Activated T-helper 17 cell treated with anti-CD3 and anti-CD28 coated beads, Interleukin-2, amount 50 U/mL, for 72 hours (primary cell): ENCODE results near the gene CST3. TPM values are rescaled to one million over a fixed set of nuclear protein-coding genes. Genes with fewer than 3 reads are reported as not detected.
"Not testable (repeated sequence)": the region's sequence is repeated elsewhere in the genome, so short reads cannot be mapped to it uniquely, and the experiment has no call there.

ENCODE experiments used
- ATAC-seq: fragments of 150-1000 bp; cut with Tn5 transposase; replicated peaks from 2 replicates; pipeline ENCODE4 v1.10.0; 2021; ENCODE audit warnings: mild to moderate bottlenecking, moderate library complexity
- H3K27ac Mint-ChIP-seq: one replicate; pipeline ENCODE4 v1.8.0; 2022; ENCODE audit warnings: mixed read lengths
- H3K27me3 Mint-ChIP-seq: one replicate; pipeline ENCODE4 v1.8.0; 2022; ENCODE audit warnings: mixed read lengths
- H3K36me3 Mint-ChIP-seq: one replicate; pipeline ENCODE4 v1.8.0; 2022; ENCODE audit warnings: low read depth, mild to moderate bottlenecking, mixed read lengths
- H3K4me1 Mint-ChIP-seq: one replicate; pipeline ENCODE4 v1.8.0; 2022; ENCODE audit warnings: mixed read lengths
- H3K4me3 Mint-ChIP-seq: one replicate; pipeline ENCODE4 v1.8.0; 2022; ENCODE audit warnings: mild to moderate bottlenecking, mixed read lengths
- H3K9me3 Mint-ChIP-seq: one replicate; pipeline ENCODE4 v1.8.0; 2022; ENCODE audit warnings: mixed read lengths
- total RNA-seq, 2 donors: library from RNA; stranded (reverse); gene quantifications; one replicate each; pipeline ENCODE4 v1.2.3, GENCODE V29; 2022

CST3 gene
- total RNA-seq, 2 donors from 2014 or later = not detected

DNA sequence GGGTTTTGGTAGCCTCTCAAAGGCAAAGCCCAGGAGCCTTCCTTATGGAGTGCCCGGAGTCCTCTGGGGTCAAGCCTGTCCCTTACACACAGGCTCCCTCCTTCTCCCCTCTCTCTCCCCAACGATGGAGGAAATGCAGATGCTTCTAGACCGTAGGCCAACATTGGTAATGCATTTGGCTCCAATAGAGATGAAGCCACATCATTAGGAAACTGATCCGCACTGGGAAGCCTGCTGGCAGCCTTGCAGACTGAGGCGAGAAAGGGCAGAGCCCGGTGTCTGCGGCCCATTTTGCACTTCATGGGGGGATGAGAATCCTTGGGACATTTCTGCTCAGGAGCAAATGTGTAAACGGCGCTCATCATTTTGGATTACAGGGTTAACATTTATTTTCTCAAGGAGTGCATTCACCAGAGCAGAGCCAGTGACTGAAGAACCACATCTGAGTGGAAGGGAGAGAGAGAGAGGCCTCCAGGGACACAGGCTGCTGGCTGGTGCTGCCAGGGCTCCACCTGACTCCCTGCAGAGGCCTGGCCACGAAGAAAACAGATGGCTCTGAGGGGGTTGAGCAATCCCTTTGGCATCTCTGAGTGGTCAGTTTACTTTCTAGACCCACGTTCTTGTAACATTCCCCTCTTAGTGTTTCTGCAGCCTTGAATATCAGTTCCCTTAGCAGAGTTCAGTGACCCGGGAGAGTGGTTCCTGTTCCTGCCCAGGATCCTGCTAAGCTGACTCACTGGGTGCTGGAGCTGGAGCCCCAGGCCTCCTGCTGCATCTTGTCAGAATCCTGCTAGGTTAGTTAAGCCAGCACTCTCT, 4.4 kb upstream of the CST3 start:
- no peak for ATAC-seq
- Mint-ChIP-seq H3K27ac (no peak overlapping the region), H3K27me3 (peaks cover 18% of the 10 kb centered on the region), H3K36me3 (no peaks in the 10 kb centered on the region), H3K9me3 (peaks cover 4% of the 10 kb centered on the region), H3K4me1 (no peaks in the 10 kb centered on the region), H3K4me3 (no peak overlapping the region)

DNA sequence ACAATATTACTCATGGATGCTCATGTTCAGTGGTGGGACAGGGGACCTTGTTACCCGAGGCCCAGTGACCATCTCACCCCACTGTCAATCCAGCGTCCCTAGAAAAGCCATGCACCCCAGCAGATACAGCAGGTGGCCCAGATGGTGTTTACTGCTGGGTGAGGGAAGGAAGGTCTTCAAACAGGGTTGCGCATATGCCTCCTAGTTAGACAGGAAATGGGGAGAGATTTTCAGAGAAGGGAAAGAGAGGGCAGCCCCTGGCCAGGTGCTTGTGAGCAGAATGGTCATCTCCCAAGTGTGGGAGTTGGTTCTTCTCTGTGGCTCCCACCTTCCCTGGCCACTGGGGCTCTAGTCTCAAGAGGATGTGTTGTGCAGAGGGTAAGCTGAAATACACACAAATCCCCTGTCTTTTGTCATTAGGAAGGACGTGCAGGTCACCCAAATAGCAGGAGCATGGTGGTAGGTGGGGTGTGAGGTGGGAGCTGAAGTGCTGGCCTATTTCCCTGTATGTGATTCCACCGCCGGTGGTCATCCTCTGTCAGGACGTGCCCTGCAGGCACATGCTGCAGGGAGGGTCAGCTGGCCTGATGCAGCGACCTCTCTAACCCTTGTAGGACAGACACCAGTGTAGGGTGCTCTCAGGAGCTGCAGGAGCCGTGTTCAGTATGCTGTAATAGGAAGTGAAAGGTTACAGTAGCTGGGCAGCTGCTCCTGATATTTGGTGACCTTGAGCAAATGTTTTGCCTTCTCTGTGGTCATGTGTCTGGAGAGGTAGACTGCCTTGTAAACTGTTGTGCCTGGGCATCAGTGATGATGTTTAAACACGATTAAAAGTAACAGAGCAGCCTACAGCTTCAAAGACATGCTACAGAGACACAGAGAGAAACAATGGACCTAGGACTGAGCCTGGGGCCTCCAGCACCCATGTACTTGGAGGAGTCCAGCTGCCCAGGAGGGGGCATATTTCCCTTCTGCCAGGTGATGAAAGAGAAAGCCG, 3.2 kb upstream of the CST3 start:
- no peak for ATAC-seq
- Mint-ChIP-seq H3K27ac (no peak overlapping the region), H3K36me3 (no peaks in the 10 kb centered on the region), H3K27me3 (peaks cover 24% of the 10 kb centered on the region), H3K9me3 (peaks cover 4% of the 10 kb centered on the region), H3K4me3 (no peak overlapping the region), H3K4me1 (no peaks in the 10 kb centered on the region)

DNA sequence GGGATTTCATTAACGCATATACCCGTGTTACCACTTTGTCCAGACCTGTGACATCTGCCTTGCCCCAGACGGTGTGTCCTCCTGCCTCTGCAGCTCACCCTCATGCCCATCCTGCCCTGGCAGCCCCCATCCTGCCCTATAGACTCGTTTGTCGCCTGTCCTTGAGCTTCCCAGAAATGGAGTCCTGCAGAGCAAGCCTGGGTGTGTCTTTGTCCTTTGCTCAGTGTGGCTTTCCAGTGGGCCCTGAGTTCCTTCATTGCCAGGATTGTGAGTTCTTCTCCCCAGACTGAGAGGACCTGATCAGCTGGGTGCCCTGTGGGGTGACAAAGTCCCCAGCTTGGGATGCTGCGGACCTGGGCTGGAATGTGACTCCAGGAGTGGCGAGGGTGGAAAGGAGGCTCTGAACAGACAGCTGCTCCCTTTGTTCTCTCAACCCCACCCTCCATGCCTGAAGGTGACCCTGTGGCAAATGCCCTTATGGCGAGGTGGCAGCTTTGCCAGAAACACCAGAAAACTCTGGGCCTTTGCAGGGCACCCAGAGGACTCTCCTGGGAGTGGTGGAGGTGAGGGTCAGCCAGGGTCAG, 2.4 kb upstream of the CST3 start:
- H3K4me3 Mint-ChIP-seq = no peak overlapping the region
- no peak overlapping the region for H3K27ac Mint-ChIP-seq
- H3K27me3 Mint-ChIP-seq = peaks cover 19% of the 10 kb centered on the region
- H3K9me3 Mint-ChIP-seq = no peaks in the 10 kb centered on the region
- H3K4me1 Mint-ChIP-seq = no peaks in the 10 kb centered on the region
- no peaks in the 10 kb centered on the region for H3K36me3 Mint-ChIP-seq
- ATAC-seq = no peak

DNA sequence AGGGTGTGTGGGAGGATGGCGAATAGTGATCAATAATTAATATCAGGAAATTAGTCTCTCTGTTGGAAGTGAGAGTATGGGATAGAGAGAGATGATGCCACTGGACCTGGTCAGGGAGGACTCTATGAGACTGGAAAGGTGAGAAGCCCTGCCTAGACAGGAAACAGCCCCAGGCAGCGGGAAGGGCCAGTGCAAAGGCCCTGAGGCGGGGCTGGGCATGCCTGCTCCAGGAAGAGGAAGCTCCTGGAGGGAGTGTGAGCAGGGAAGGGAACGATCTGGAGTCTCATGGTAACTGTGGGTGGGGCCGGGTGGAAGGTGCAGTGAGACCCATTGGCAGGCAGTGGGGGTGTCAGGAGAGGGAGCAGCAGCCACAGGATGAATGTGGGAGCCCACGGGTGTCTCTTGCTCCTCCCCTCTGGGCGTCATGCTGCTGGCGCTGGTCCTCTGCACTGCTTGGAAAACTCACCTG, 1.8 kb upstream of the CST3 start:
- Mint-ChIP-seq H3K9me3 (no peaks in the 10 kb centered on the region), H3K36me3 (no peaks in the 10 kb centered on the region), H3K4me3 (no peak overlapping the region), H3K27me3 (peaks cover 25% of the 10 kb centered on the region), H3K4me1 (no peaks in the 10 kb centered on the region), H3K27ac (no peak overlapping the region)
- ATAC-seq = no peak

DNA sequence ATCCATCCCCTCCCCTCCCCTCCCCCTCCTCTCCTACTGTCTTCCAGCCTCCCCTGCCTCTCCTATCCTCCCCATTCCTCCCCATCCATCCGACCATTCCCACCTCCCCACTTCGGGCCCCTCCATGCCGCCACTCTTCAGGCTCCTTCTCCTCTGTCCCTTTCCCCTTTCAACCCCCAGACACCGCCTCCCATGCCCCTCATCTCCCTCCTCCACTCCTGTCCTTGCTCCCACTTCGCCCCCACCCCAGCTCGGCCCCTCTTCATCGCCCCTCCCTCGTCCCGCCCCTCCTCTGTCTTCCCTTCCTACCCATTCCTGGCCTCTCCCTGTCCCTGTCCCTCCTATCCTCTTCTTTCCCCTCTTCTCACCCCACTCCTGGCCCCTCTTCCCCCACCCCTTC, 554 bp upstream of the CST3 start:
- Mint-ChIP-seq H3K27ac (no peak overlapping the region), H3K4me3 (no peak overlapping the region), H3K9me3 (no peaks in the 10 kb centered on the region), H3K27me3 (peaks cover 29% of the 10 kb centered on the region), H3K4me1 (no peaks in the 10 kb centered on the region), H3K36me3 (no peaks in the 10 kb centered on the region)
- no peak for ATAC-seq

DNA sequence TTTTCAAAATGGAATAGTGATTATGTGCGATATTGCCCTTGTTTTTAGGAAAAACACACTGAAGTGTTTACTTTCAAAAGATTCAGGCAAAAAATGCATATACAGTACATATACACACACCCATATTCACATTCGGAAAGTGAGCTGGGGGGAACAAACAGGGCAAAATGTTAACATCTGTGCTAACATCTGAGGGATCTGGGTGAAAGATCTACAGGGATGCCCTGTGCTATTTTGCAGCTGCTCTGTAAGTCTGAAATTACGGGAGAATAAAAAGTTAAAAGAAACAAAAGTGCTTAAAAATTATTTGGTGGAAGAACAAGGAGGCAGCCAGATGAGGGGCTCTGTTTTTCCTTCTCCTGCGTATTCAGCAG, 860 bp downstream of the CST3 start:
- Mint-ChIP-seq H3K27me3 (peaks cover 30% of the 10 kb centered on the region), H3K36me3 (no peaks in the 10 kb centered on the region), H3K4me1 (no peaks in the 10 kb centered on the region), H3K27ac (no peak overlapping the region), H3K9me3 (no peaks in the 10 kb centered on the region), H3K4me3 (no peak overlapping the region)
- ATAC-seq = no peak

DNA sequence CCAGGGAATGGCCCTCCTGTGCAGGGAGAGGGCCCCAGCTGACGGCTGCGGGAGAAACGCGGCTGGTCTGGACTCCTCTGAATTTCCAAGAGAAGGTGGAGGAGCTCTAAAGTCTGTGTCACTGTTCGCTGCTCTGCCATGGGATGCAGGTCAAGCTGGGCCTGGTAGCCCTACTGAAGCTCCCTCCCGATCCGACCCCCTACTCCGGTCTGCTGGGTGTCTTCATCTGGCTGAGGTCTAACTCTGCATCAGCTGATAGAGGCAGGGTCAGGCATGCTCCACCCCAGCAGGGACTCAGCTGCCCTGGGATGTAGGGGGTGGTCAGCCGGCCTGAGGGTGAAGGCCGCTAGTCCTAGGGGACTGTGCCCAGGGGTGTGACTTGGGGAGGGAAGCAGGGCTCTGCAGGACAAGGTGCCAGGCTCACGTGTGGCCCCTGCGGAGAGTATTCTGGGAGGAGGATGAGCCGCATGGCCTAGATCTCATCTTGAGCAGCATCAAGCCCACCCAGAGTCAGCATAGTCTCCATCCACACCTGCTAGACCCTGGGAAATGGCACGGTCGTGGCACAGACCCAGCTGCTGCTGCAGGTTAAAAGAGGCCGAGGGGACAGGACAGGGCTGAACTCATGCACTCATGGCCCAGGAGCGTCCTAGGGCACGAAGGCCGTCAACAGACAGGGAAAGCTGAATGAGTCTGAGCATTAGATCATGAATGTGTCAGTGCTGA, 1.4 kb downstream of the CST3 start:
- no peak for ATAC-seq
- peaks cover 30% of the 10 kb centered on the region for H3K27me3 Mint-ChIP-seq
- H3K36me3 Mint-ChIP-seq = no peaks in the 10 kb centered on the region
- H3K9me3 Mint-ChIP-seq = no peaks in the 10 kb centered on the region
- no peak overlapping the region for H3K4me3 Mint-ChIP-seq
- no peak overlapping the region for H3K27ac Mint-ChIP-seq
- H3K4me1 Mint-ChIP-seq = no peaks in the 10 kb centered on the region

DNA sequence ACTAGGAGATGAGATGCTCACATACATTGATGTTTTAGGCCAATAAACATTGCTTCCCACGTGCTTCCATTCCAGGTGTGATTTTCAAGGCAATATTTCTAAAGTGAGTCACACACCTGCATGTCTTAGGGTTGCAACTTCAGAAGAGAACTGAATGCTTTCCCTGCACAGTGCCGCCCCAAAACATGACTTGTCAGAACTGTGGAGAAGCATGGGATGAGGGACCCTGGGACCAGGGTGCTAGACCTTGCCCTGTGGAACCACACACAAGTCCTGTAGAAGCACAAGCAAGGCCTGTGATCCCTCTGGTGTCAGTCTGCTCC, 2.0 kb downstream of the CST3 start:
- not testable (repeated sequence) for H3K36me3 Mint-ChIP-seq, H3K27ac Mint-ChIP-seq, ATAC-seq, H3K9me3 Mint-ChIP-seq, H3K4me3 Mint-ChIP-seq, H3K4me1 Mint-ChIP-seq
- peaks cover 28% of the 10 kb centered on the region for H3K27me3 Mint-ChIP-seq

DNA sequence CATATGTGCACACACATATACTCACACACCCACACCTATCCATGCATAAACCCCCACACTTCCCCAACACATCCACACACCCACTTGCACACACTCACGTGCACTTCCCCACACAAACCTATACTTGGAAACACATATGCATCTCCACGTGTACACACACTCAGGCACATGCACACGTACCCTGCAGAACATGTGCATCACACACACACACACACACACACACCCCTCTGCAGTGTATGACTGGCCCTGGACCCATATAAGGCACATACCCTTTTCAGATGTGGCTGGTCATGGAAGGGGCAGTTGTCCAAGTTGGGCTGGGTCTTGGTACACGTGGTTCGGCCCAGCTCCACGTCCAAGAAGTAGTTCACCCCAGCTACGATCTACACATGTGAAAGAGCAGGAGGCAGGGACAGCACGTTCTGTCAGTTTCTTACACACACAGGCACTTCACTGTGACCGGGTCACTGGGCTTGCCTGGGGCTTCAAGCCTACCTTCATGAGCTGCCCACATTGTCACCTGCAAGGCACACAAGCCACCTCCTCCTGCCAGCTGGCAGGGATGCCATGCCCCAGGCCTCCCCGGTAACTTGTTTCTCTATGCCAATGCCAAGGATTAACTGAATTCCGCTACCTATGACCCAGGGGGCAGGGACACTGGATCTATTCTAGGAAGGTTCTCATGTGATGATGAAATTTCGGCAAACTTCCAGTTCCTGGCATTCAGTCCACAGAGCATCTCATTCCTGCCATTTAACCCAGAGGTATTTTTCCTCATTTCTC, 2.6 kb downstream of the CST3 start:
- Mint-ChIP-seq H3K4me3 (no peak overlapping the region), H3K27me3 (peaks cover 25% of the 10 kb centered on the region), H3K27ac (no peak overlapping the region), H3K9me3 (no peaks in the 10 kb centered on the region), H3K36me3 (no peaks in the 10 kb centered on the region), H3K4me1 (no peaks in the 10 kb centered on the region)
- no peak for ATAC-seq

DNA sequence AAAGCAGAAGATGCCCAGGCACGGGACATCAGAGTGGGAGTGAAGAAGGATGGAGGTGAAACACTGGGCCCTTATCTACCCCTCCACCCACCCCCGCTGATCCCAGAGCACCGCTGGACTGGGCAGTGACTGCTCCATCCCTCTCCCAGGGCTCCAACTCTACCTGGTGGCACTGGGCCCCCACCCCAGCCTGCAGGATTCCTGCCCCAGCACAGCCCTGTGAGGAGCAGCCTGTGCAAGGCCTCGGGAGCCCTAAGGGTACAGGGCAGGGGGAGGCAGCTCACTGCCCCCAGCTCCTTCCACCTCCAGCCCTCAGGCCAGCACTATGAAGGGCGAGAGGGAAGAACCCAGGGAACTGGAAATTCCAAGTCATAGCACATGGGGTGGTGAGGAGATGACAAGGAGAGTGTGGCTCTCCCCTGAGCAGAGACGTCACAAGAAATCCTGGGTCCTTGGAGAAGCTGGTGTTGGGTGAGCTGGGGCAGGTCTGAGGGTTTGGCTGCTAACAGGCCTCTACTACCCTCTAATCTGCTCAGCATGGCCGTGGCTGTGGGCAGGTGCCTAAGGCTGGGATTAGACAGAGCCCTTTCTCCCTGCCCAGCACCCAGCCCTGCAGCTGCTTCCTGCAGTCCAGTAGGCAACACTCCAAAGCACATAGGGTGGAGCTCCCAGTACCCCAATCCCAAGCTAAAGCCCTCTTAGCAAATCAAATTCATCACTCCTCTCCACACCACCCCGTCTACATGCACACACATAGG, 3.5 kb downstream of the CST3 start:
- ATAC-seq = no peak
- Mint-ChIP-seq H3K9me3 (no peaks in the 10 kb centered on the region), H3K27me3 (peaks cover 19% of the 10 kb centered on the region), H3K4me1 (no peaks in the 10 kb centered on the region), H3K27ac (no peak overlapping the region), H3K4me3 (no peak overlapping the region), H3K36me3 (no peaks in the 10 kb centered on the region)

DNA sequence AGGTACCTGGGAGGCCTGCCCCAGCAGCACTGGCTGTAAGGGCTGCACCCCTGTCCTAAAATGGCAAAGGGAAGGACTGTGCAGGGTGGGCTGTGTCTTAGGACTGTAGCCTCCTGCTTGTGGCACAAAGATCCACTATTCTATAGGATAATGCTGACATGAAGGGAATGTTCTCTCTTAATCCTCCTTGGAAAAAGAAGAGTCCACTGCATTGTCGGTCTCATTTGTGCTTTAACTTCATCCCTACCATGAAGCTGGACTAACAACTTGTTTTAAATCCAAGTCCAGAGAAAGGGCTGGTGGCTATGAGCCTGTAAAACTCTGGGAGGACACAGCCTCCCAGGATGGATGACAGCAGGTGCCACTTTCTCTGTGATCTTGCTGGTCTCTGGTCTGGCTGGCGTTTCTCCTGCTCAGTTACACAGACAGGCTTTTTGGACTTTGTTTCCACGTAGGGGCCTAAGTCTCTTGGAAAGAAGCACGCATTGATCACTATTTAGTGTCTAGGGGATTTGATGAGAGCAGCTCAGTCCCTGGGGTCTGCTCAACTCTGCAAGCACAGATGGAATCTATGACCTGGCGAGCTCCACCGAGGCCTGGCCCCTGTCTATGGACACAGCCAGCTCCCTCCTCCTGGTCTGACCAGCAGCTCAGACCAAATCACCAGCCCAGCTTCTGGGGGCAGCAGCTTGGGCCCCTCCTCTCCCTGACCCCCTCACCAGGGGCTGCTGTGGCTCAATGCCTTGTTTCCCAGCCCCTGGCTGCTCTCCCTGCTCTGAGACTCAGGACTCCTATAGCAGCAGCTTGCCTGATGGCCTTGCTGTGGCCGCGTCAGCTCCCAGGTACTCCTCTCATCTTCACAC, 4.8 kb downstream of the CST3 start:
- H3K36me3 Mint-ChIP-seq = no peaks in the 10 kb centered on the region
- no peak overlapping the region for H3K4me3 Mint-ChIP-seq
- no peak for ATAC-seq

DNA sequence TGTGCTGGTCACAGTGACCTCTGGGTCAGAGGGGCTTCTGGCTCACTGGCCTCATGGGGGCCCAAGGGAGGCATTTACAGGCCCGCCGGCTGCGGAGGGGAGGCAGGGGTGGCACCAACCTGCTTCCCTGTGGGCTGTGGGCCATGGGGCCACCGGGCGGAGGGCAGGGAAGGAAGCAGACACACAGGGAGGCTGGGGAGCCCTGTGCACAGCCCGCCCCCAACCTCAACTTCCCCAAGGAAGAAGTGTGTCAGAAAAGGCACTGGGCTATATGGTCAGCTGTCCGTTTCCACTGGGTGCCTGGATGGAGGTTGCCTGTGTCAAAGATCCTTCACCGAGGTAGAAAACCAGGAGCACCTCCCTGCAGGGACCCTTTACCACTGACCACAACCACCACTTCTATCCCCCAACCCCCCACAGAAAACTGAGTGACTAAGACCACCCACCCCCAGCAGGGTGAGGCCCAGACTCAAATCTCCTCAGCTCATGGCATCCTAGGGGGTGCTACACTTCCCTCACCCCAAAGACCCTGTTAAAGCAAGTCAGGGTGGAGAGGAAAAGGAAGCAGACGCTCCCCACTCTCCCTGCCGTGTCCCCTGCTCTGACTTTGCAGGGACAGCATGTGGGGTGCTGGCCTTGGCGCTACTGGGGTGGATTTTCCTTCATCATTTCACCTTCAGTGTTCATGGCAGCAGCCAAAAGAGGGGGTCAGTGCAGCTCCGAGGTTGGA, 5.6 kb downstream of the CST3 start:
- Mint-ChIP-seq H3K36me3 (no peaks in the 10 kb centered on the region), H3K4me3 (no peak overlapping the region), H3K27ac (no peak overlapping the region), H3K27me3 (peaks cover 22% of the 10 kb centered on the region), H3K9me3 (no peaks in the 10 kb centered on the region), H3K4me1 (no peaks in the 10 kb centered on the region)
- ATAC-seq = no peak

More for the DNA sequence above, 4.8 kb downstream of the CST3 start:
- H3K27ac Mint-ChIP-seq = no peak overlapping the region
- H3K4me1 Mint-ChIP-seq = no peaks in the 10 kb centered on the region
- H3K27me3 Mint-ChIP-seq = peaks cover 22% of the 10 kb centered on the region
- H3K9me3 Mint-ChIP-seq = no peaks in the 10 kb centered on the region
